Suprapubic skin (tissue), 4 donors: Measurements from ENCODE around the gene BMP8B. TPM values are rescaled to one million over a fixed set of nuclear protein-coding genes. Genes with fewer than 3 reads are reported as not detected.

Source experiments
- DNase-seq, 2 donors: peaks; one replicate each; pipeline ENCODE4 v3.0.0-alpha.2; 2019; ENCODE audit warnings: low spot score in 2 of 2
- H3K27ac ChIP-seq: fragments of 200-600 bp; sonication (generic); one replicate; pipeline ENCODE4 v1.5.1; 2019
- H3K27me3 ChIP-seq: fragments of 200-600 bp; sonication (generic); one replicate; pipeline ENCODE4 v1.5.1; 2019
- H3K36me3 ChIP-seq: fragments of 200-600 bp; sonication (generic); one replicate; pipeline ENCODE4 v1.5.1; 2019
- H3K4me1 ChIP-seq: fragments of 200-600 bp; sonication (generic); one replicate; pipeline ENCODE4 v1.5.1; 2019
- H3K4me3 ChIP-seq: fragments of 200-600 bp; sonication (generic); one replicate; pipeline ENCODE4 v1.5.1; 2019; ENCODE audit warnings: mild to moderate bottlenecking
- H3K9me3 ChIP-seq: fragments of 200-600 bp; sonication (generic); one replicate; pipeline ENCODE4 v1.5.1; 2019
- EP300 ChIP-seq: sonication (generic); formaldehyde crosslinking; IDR thresholded peaks from one replicate; pipeline ENCODE4 v1.6.1; 2017; ENCODE audit warnings: antibody characterized with exemption
- POLR2A ChIP-seq, 2 donors: fragments of 450-650 bp; IDR thresholded peaks; one replicate each; pipeline ENCODE4 v1.6.1; 2017; ENCODE audit warnings: antibody characterized with exemption in 2 of 2, mild to moderate bottlenecking in 2 of 2, moderate library complexity in 2 of 2
- POLR2AphosphoS5 ChIP-seq, 3 donors: sonication (generic); formaldehyde crosslinking; IDR thresholded peaks; one replicate each; pipeline ENCODE4 v1.6.1; 2017; ENCODE audit warnings: antibody characterized with exemption in 3 of 3
- WGBS: methylation state at CpG from one replicate; pipeline ENCODE4 v1.1.5; 2018; 5-methylcytosine and 5-hydroxymethylcytosine counted together
- total RNA-seq, 4 donors: library from RNA; depleted of rRNA; stranded (reverse); fragments of >200 nt; gene quantifications; one replicate each; pipeline ENCODE4 v1.1.0, GENCODE V29; 2016
- TF ChIP-seq, protein P1 (sequence below), 2 donors: fragments of 200-600 bp in 1 of 2; fragments of 450-650 bp in 1 of 2; sonication (generic) in 1 of 2; IDR thresholded peaks; one replicate each; pipeline ENCODE4 v1.5.1; 2016 to 2019; ENCODE audit warnings: antibody characterized with exemption in 2 of 2, mild to moderate bottlenecking in 1 of 2, moderate library complexity in 1 of 2

The BMP8B gene
- total RNA-seq, 4 donors from 2014 or later: 0.83 to 3.5 (median 2.1) TPM

DNA sequence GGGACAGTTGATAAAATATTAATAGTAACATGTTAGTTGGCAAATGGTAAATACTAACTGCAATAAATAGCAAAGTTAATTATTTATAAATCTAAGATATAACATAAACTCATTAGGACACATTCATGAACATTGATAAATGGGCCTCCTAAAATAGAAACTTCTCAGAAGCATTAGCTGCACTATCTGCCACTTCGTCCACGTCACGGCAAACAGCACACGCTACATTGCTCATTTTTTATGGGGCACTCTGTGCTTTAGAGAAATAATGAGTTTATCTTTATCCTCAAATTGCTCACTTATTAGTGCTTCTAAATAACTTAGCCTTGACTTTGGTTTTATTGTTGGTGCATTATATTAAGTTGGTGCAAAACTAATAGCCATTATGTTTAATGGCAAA lies 81.2 kb downstream of the BMP8B start:
- Histone ChIP-seq H3K27ac (no peak overlapping the region), H3K4me3 (no peak overlapping the region), H3K27me3 (peaks cover 8% of the 10 kb centered on the region), H3K36me3 (no peaks in the 10 kb centered on the region), H3K4me1 (no peaks in the 10 kb centered on the region), H3K9me3 (no peaks in the 10 kb centered on the region)
- WGBS: 93% methylated on average over 4 of the region's 4 CpGs
- no peak for DNase-seq
- no peak for TF ChIP-seq POLR2AphosphoS5 (IDR thresholded peaks at IDR 0.05)
- no peak for TF ChIP-seq EP300
- TF ChIP-seq, protein P1, sequence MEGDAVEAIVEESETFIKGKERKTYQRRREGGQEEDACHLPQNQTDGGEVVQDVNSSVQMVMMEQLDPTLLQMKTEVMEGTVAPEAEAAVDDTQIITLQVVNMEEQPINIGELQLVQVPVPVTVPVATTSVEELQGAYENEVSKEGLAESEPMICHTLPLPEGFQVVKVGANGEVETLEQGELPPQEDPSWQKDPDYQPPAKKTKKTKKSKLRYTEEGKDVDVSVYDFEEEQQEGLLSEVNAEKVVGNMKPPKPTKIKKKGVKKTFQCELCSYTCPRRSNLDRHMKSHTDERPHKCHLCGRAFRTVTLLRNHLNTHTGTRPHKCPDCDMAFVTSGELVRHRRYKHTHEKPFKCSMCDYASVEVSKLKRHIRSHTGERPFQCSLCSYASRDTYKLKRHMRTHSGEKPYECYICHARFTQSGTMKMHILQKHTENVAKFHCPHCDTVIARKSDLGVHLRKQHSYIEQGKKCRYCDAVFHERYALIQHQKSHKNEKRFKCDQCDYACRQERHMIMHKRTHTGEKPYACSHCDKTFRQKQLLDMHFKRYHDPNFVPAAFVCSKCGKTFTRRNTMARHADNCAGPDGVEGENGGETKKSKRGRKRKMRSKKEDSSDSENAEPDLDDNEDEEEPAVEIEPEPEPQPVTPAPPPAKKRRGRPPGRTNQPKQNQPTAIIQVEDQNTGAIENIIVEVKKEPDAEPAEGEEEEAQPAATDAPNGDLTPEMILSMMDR (IDR thresholded peaks at IDR 0.05): no peak
- TF ChIP-seq POLR2A (IDR thresholded peaks at IDR 0.05): no peak

Other genes starting within 250 kb of the BMP8B start
- gene PABPC4, start 212.1 kb downstream of the BMP8B start, total RNA-seq: 100 to 1,000 TPM; 133 to 187 (median 144) TPM
- 1 to 10 TPM; 1.3 to 3.0 (median 1.8) TPM for gene HEYL, start 149.2 kb downstream of the BMP8B start, total RNA-seq
- not detected for gene NT5C1A, start 116.8 kb downstream of the BMP8B start, total RNA-seq
- gene HPCAL4, start 97.4 kb downstream of the BMP8B start, total RNA-seq: under 1 TPM in 1 of 4 donors, not detected in 3; 0.55 TPM
- 10 to 100 TPM; 27.0 to 40.6 (median 28.5) TPM for gene PPIE, start 50.0 kb downstream of the BMP8B start, total RNA-seq
- gene OXCT2, start 17.5 kb downstream of the BMP8B start, total RNA-seq: 10 to 100 TPM in 1 of 4 donors, 1 to 10 TPM in 1, under 1 TPM in 2; 0.45 to 10.1 (median 1.6) TPM
- gene TRIT1, start 94.6 kb upstream of the BMP8B start, total RNA-seq: 10 to 100 TPM; 14.1 to 50.7 (median 31.2) TPM
- gene MYCL, start 113.1 kb upstream of the BMP8B start, total RNA-seq: 100 to 1,000 TPM in 2 of 4 donors, 10 to 100 TPM in 2; 62.7 to 131 (median 95.1) TPM
- gene MFSD2A, start 166.3 kb upstream of the BMP8B start, total RNA-seq: 100 to 1,000 TPM; 169 to 416 (median 303) TPM